Tibial nerve (tissue), 4 donors: ENCODE data around the gene SLC34A3. TPM values are rescaled to one million over a fixed set of nuclear protein-coding genes. Genes with fewer than 3 reads are reported as not detected.

Experiments
- DNase-seq, 2 donors: peaks; one replicate each; pipeline ENCODE4 v3.0.0-alpha.2; 2019; ENCODE audit warnings: low spot score in 2 of 2
- H3K27ac ChIP-seq, 4 donors: fragments of 200-600 bp; sonication (generic) in 3 of 4; one replicate each; pipeline ENCODE4 v1.5.1; 2017 to 2019; ENCODE audit warnings: mild to moderate bottlenecking in 1 of 4
- H3K27me3 ChIP-seq, 2 donors: fragments of 200-600 bp; sonication (generic) in 1 of 2; one replicate each; pipeline versions ENCODE4 v1.5.1 to v1.6.0; 2017 to 2019
- H3K36me3 ChIP-seq, 3 donors: fragments of 200-600 bp; sonication (generic); one replicate each; pipeline ENCODE4 v1.5.1; 2018 to 2019
- H3K4me1 ChIP-seq, 4 donors: fragments of 200-600 bp; sonication (generic) in 3 of 4; one replicate each; pipeline ENCODE4 v1.5.1; 2017 to 2019
- H3K4me3 ChIP-seq, 4 donors: fragments of 200-600 bp; sonication (generic) in 3 of 4; one replicate each; pipeline ENCODE4 v1.5.1; 2017 to 2019; ENCODE audit warnings: mild to moderate bottlenecking in 1 of 4, moderate library complexity in 1 of 4
- H3K9me3 ChIP-seq, 4 donors: fragments of 200-600 bp; sonication (generic) in 3 of 4; one replicate each; pipeline ENCODE4 v1.5.1; 2017 to 2019
- CTCF ChIP-seq, 5 experiments: fragments of 200-600 bp in 3 of 5; fragments of 450-650 bp in 2 of 5; sonication (generic) in 3 of 5; IDR thresholded peaks; one replicate each; pipeline ENCODE4 v1.5.1; 2016 to 2019; ENCODE audit warnings: antibody characterized with exemption in 5 of 5, mild to moderate bottlenecking in 3 of 5, moderate library complexity in 2 of 5
- EP300 ChIP-seq, 2 donors: sonication (generic); formaldehyde crosslinking; IDR thresholded peaks; one replicate each; pipeline ENCODE4 v1.6.1; 2017; ENCODE audit warnings: antibody characterized with exemption in 2 of 2, mild to moderate bottlenecking in 1 of 2
- POLR2A ChIP-seq, 2 donors: fragments of 450-650 bp; IDR thresholded peaks; one replicate each; pipeline ENCODE4 v1.6.1; 2017; ENCODE audit warnings: antibody characterized with exemption in 2 of 2, mild to moderate bottlenecking in 2 of 2, moderate library complexity in 2 of 2
- WGBS, 2 donors: methylation state at CpG; one replicate each; pipeline ENCODE4 v1.1.5; 2018; 5-methylcytosine and 5-hydroxymethylcytosine counted together
- total RNA-seq, 4 donors: library from RNA; depleted of rRNA; stranded (reverse); fragments of >200 nt; gene quantifications; one replicate each; pipeline ENCODE4 v1.1.0, GENCODE V29; 2016

Gene SLC34A3
- total RNA-seq, 4 donors from 2014 or later, result not detected

- WGBS, 2 donors, result 72 to 78% methylated on average over 21 to 22 of the region's 24 CpGs
- peaks cover 0 to 42% (median 15%) of the 10 kb centered on the region in 4 donors for H3K4me1 ChIP-seq
- peaks cover 0 to 45% of the 10 kb centered on the region in 2 donors for H3K27me3 ChIP-seq
- no peak overlapping the region for H3K4me3 ChIP-seq
- peaks cover 0 to 10% (median 0%) of the 10 kb centered on the region in 4 donors for H3K9me3 ChIP-seq
- H3K36me3 ChIP-seq, result peaks cover 3 to 50% (median 9%) of the 10 kb centered on the region in 3 donors
- no peak for TF ChIP-seq POLR2A (IDR thresholded peaks at IDR 0.05)
- TF ChIP-seq EP300 (IDR thresholded peaks at IDR 0.05), result no peak
- no peak for TF ChIP-seq CTCF (IDR thresholded peaks at IDR 0.05)
- no peak for DNase-seq
- peak overlapping the region in 3 of 4 donors; percentile 36 to 86 (median 84) for H3K27ac ChIP-seq
Observed at GRCh38 chr9:137275588-137276472, 45.1 kb downstream of the SLC34A3 start.

- peak in 1 of 2 donors; percentile 49 for DNase-seq
- H3K4me3 ChIP-seq, result peak overlapping the region in 3 of 4 donors; percentile 31 to 63 (median 51)
- H3K36me3 ChIP-seq, result peaks cover 3 to 41% (median 9%) of the 10 kb centered on the region in 3 donors
Observed at GRCh38 chr9:137276473-137277328, 46.0 kb downstream of the SLC34A3 start.

GRCh38 chr9:137277329-137278041, 46.8 kb downstream of the SLC34A3 start, which contains the start of gene TOR4A:
Gene TOR4A (plus strand): TSS chr9:137277726. CDS start chr9:137278690, 964 bp downstream.
- Histone ChIP-seq H3K4me3 (peak within 1 kb of the TSS; percentile 18 to 63 (median 41)), H3K36me3 (peaks cover 3 to 33% (median 4%) of the 10 kb centered on the region in 3 donors), H3K9me3 (peaks cover 0 to 10% (median 0%) of the 10 kb centered on the region in 4 donors), H3K4me1 (peaks cover 0 to 49% (median 17%) of the 10 kb centered on the region in 4 donors), H3K27me3 (peaks cover 0 to 60% of the 10 kb centered on the region in 2 donors), H3K27ac (peak within 1 kb of the TSS; percentile 36 to 86 (median 68))
- peak; percentile 44 to 54 for DNase-seq
- 12% methylated on average over 12 to 20 of the region's 25 CpGs for WGBS, 2 donors
- TF ChIP-seq EP300 (IDR thresholded peaks at IDR 0.05) (peak in 1 of 2 donors; percentile 42), POLR2A (IDR thresholded peaks at IDR 0.05) (no peak)

More at GRCh38 chr9:137276473-137277328, 46.0 kb downstream of the SLC34A3 start:
- WGBS, 2 donors, result 20 to 36% methylated on average over 21 to 26 of the region's 30 CpGs
- Histone ChIP-seq H3K27me3 (peaks cover 0 to 52% of the 10 kb centered on the region in 2 donors), H3K4me1 (peaks cover 0 to 49% (median 17%) of the 10 kb centered on the region in 4 donors), H3K27ac (peak overlapping the region; percentile 36 to 86 (median 68)), H3K9me3 (peaks cover 0 to 10% (median 0%) of the 10 kb centered on the region in 4 donors)
- TF ChIP-seq POLR2A (IDR thresholded peaks at IDR 0.05) (no peak), EP300 (IDR thresholded peaks at IDR 0.05) (peak in 1 of 2 donors; percentile 46), CTCF (IDR thresholded peaks at IDR 0.05) (no peak)

GRCh38 chr9:137278061-137278701, 47.5 kb downstream of the SLC34A3 start:
- Histone ChIP-seq H3K4me1 (peaks cover 0 to 49% (median 17%) of the 10 kb centered on the region in 4 donors), H3K4me3 (peak overlapping the region; percentile 18 to 63 (median 41)), H3K9me3 (peaks cover 0 to 10% (median 0%) of the 10 kb centered on the region in 4 donors), H3K27ac (peak overlapping the region; percentile 22 to 86 (median 66)), H3K36me3 (peaks cover 0 to 26% (median 0%) of the 10 kb centered on the region in 3 donors), H3K27me3 (peaks cover 0 to 63% of the 10 kb centered on the region in 2 donors)
- no peak for DNase-seq
- 10 to 22% methylated on average over 12 to 32 of the region's 54 CpGs for WGBS, 2 donors
- TF ChIP-seq EP300 (IDR thresholded peaks at IDR 0.05) (no peak), POLR2A (IDR thresholded peaks at IDR 0.05) (no peak), CTCF (IDR thresholded peaks at IDR 0.05) (no peak)
